Vagina (tissue), 2 donors: ENCODE measurements around the gene SFXN1. TPM values are rescaled to one million over a fixed set of nuclear protein-coding genes. Genes with fewer than 3 reads are reported as not detected.
A peak's percentile ranks its signal among the peaks of the same experiment; 100 is the strongest.

Experiments
- DNase-seq, 2 donors: peaks; one replicate each; pipeline ENCODE4 v3.0.0-alpha.2; 2017; ENCODE audit errors: extremely low spot score in 2 of 2
- H3K27ac ChIP-seq: fragments of 200-600 bp; sonication (generic); one replicate; pipeline ENCODE4 v1.5.1; 2019
- H3K27me3 ChIP-seq: fragments of 200-600 bp; sonication (generic); one replicate; pipeline ENCODE4 v1.5.1; 2019
- H3K36me3 ChIP-seq, 2 donors: fragments of 200-600 bp; sonication (generic); one replicate each; pipeline ENCODE4 v1.5.1; 2017 to 2019
- H3K4me1 ChIP-seq: fragments of 200-600 bp; sonication (generic); one replicate; pipeline ENCODE4 v1.5.1; 2019
- H3K4me3 ChIP-seq, 2 donors: fragments of 200-600 bp; sonication (generic); 1 replicate in 1 of 2; 2 replicates in 1 of 2; pipeline ENCODE4 v1.5.1; 2016 to 2019
- H3K9me3 ChIP-seq: fragments of 200-600 bp; sonication (generic); one replicate; pipeline ENCODE4 v1.5.1; 2019
- CTCF ChIP-seq, 3 experiments: fragments of 450-650 bp in 2 of 3; fragments of 200-600 bp in 1 of 3; sonication (generic) in 1 of 3; IDR thresholded peaks; one replicate each; pipeline ENCODE4 v1.5.1; 2017 to 2019; ENCODE audit warnings: antibody characterized with exemption in 3 of 3, mild to moderate bottlenecking in 2 of 3, moderate library complexity in 2 of 3
- POLR2A ChIP-seq, 2 donors: fragments of 450-650 bp; IDR thresholded peaks; one replicate each; pipeline ENCODE4 v1.6.1; 2017; ENCODE audit warnings: antibody characterized with exemption in 2 of 2, mild to moderate bottlenecking in 2 of 2, moderate library complexity in 2 of 2
- POLR2AphosphoS5 ChIP-seq, 2 donors: sonication (generic); formaldehyde crosslinking; IDR thresholded peaks; one replicate each; pipeline ENCODE4 v1.9.0; 2017; ENCODE audit warnings: antibody characterized with exemption in 2 of 2, mild to moderate bottlenecking in 2 of 2, low read depth in 1 of 2; ENCODE audit not compliant: insufficient read depth in 1 of 2
- intact Hi-C: fragments of 100-400 bp; cut with DNase I; formaldehyde crosslinking; loops from one replicate; pipeline ENCODE4 v1.15.1; 2023
- total RNA-seq: library from RNA; depleted of rRNA; stranded (reverse); fragments of >200 nt; gene quantifications from one replicate; pipeline ENCODE4 v1.2.3, GENCODE V29; 2016

Gene SFXN1
- total RNA-seq, 1 donor from 2014 or later: 88.6 TPM

GRCh38 chr5:175475248-175475647, 3.1 kb upstream of the SFXN1 start:
- Histone ChIP-seq H3K27ac (no peak overlapping the region), H3K9me3 (no peaks in the 10 kb centered on the region), H3K4me1 (peaks cover 14% of the 10 kb centered on the region), H3K4me3 (no peak overlapping the region), H3K27me3 (no peaks in the 10 kb centered on the region), H3K36me3 (no peaks in the 10 kb centered on the region)
- intact Hi-C loops: no loop called here
- TF ChIP-seq POLR2AphosphoS5 (IDR thresholded peaks at IDR 0.05; ENCODE audit: insufficient read depth in 1 of 2, low read depth in 1 of 2) (no peak), POLR2A (IDR thresholded peaks at IDR 0.05) (no peak), CTCF (IDR thresholded peaks at IDR 0.05) (no peak)
- DNase-seq: no peak

- no peaks in the 10 kb centered on the region for H3K36me3 ChIP-seq
- H3K9me3 ChIP-seq: no peaks in the 10 kb centered on the region
- no peaks in the 10 kb centered on the region for H3K27me3 ChIP-seq
- H3K27ac ChIP-seq: no peak overlapping the region
- H3K4me1 ChIP-seq: peaks cover 32% of the 10 kb centered on the region
- DNase-seq: no peak
- intact Hi-C loops: no loop called here
- no peak overlapping the region for H3K4me3 ChIP-seq
- TF ChIP-seq POLR2AphosphoS5 (IDR thresholded peaks at IDR 0.05; ENCODE audit: insufficient read depth in 1 of 2, low read depth in 1 of 2) (no peak), POLR2A (IDR thresholded peaks at IDR 0.05) (no peak), CTCF (IDR thresholded peaks at IDR 0.05) (no peak)
Observed at GRCh38 chr5:175477440-175477839, 920 bp upstream of the SFXN1 start.

- TF ChIP-seq POLR2AphosphoS5 (IDR thresholded peaks at IDR 0.05; ENCODE audit: insufficient read depth in 1 of 2, low read depth in 1 of 2) (no peak), CTCF (IDR thresholded peaks at IDR 0.05) (no peak), POLR2A (IDR thresholded peaks at IDR 0.05) (no peak)
- Histone ChIP-seq H3K27me3 (no peaks in the 10 kb centered on the region), H3K4me1 (peaks cover 33% of the 10 kb centered on the region), H3K4me3 (peak overlapping the region; percentile 80 to 100), H3K27ac (peak overlapping the region; percentile 81), H3K36me3 (no peaks in the 10 kb centered on the region), H3K9me3 (no peaks in the 10 kb centered on the region)
- intact Hi-C loops: no loop called here
- no peak for DNase-seq
Observed at GRCh38 chr5:175478008-175478383, 364 bp upstream of the SFXN1 start.

GRCh38 chr5:175479125-175479881, 943 bp downstream of the SFXN1 start:
- peak overlapping the region; percentile 81 for H3K27ac ChIP-seq
- TF ChIP-seq POLR2A (IDR thresholded peaks at IDR 0.05): no peak
- TF ChIP-seq POLR2AphosphoS5 (IDR thresholded peaks at IDR 0.05; ENCODE audit: insufficient read depth in 1 of 2, low read depth in 1 of 2): no peak
- no peak for TF ChIP-seq CTCF (IDR thresholded peaks at IDR 0.05)
- H3K4me1 ChIP-seq: peaks cover 33% of the 10 kb centered on the region
- no peaks in the 10 kb centered on the region for H3K36me3 ChIP-seq
- peak overlapping the region; percentile 80 to 100 for H3K4me3 ChIP-seq
- no peak for DNase-seq
- intact Hi-C loops: no loop called here
- H3K27me3 ChIP-seq: no peaks in the 10 kb centered on the region
- H3K9me3 ChIP-seq: no peaks in the 10 kb centered on the region

GRCh38 chr5:175483337-175483736, 5.0 kb downstream of the SFXN1 start:
- TF ChIP-seq POLR2AphosphoS5 (IDR thresholded peaks at IDR 0.05; ENCODE audit: insufficient read depth in 1 of 2, low read depth in 1 of 2) (no peak), POLR2A (IDR thresholded peaks at IDR 0.05) (no peak), CTCF (IDR thresholded peaks at IDR 0.05) (no peak)
- Histone ChIP-seq H3K27me3 (no peaks in the 10 kb centered on the region), H3K4me3 (no peak overlapping the region), H3K9me3 (no peaks in the 10 kb centered on the region), H3K27ac (no peak overlapping the region), H3K4me1 (peaks cover 33% of the 10 kb centered on the region), H3K36me3 (peaks cover 0 to 9% of the 10 kb centered on the region in 2 donors)
- intact Hi-C loops: no loop called here
- DNase-seq: no peak
